AG04449 (cell line): ENCODE results near the gene PGA5.
"Not testable (repeated sequence)": the region's sequence is repeated elsewhere in the genome, so short reads cannot be mapped to it uniquely, and the experiment has no call there.

Source experiments
- CTCF ChIA-PET: fragments of 350-600 bp; formaldehyde crosslinking; extraction: SDS; loops from one replicate; lab custom pipeline; 2021; ENCODE audit warnings: antibody characterized with exemption; lab: Yijun Ruan, JAX
- POLR2A ChIA-PET: fragments of 400-600, 350-600 bp; formaldehyde crosslinking; extraction: SDS; loops from one replicate; lab custom pipeline; 2020; ENCODE audit warnings: antibody characterized with exemption, inconsistent platforms; lab: Yijun Ruan, JAX
- DNase-seq: peaks from one replicate; pipeline ENCODE4 v3.0.0-alpha.2; 2010; ENCODE audit warnings: low read depth, low spot score
- H3K4me3 ChIP-seq: 2 replicates; pipeline ENCODE4 v1.5.1; 2011; ENCODE audit warnings: low read depth, mild to moderate bottlenecking, control low read depth, low read length

PGA5 gene

GRCh38 chr11:61222692-61223091, 18.3 kb upstream of the PGA5 start:
- POLR2A ChIA-PET, H3K4me3 ChIP-seq, DNase-seq, CTCF ChIA-PET: not testable (repeated sequence)

GRCh38 chr11:61226457-61227137, 14.4 kb upstream of the PGA5 start:
- CTCF ChIA-PET, POLR2A ChIA-PET, H3K4me3 ChIP-seq, DNase-seq: not testable (repeated sequence)

GRCh38 chr11:61229458-61229857, 11.5 kb upstream of the PGA5 start:
- H3K4me3 ChIP-seq, CTCF ChIA-PET: not testable (repeated sequence)

GRCh38 chr11:61231033-61231432, 9.9 kb upstream of the PGA5 start:
- CTCF ChIA-PET, DNase-seq, POLR2A ChIA-PET, H3K4me3 ChIP-seq: not testable (repeated sequence)

More at GRCh38 chr11:61229458-61229857, 11.5 kb upstream of the PGA5 start:
- POLR2A ChIA-PET, DNase-seq: not testable (repeated sequence)

GRCh38 chr11:61231585-61231984, 9.4 kb upstream of the PGA5 start:
- POLR2A ChIA-PET, CTCF ChIA-PET, DNase-seq, H3K4me3 ChIP-seq: not testable (repeated sequence)

GRCh38 chr11:61232548-61233145, 8.3 kb upstream of the PGA5 start:
- CTCF ChIA-PET, H3K4me3 ChIP-seq, POLR2A ChIA-PET, DNase-seq: not testable (repeated sequence)

GRCh38 chr11:61237130-61237529, 3.8 kb upstream of the PGA5 start:
- CTCF ChIA-PET, POLR2A ChIA-PET, H3K4me3 ChIP-seq, DNase-seq: not testable (repeated sequence)

GRCh38 chr11:61240288-61240687, 687 bp upstream of the PGA5 start:
- POLR2A ChIA-PET, CTCF ChIA-PET, H3K4me3 ChIP-seq, DNase-seq: not testable (repeated sequence)

- POLR2A ChIA-PET, CTCF ChIA-PET, DNase-seq, H3K4me3 ChIP-seq: not testable (repeated sequence)
Measured at GRCh38 chr11:61241526-61241925, 551 bp downstream of the PGA5 start.

GRCh38 chr11:61245284-61245964, 4.4 kb downstream of the PGA5 start:
- CTCF ChIA-PET, POLR2A ChIA-PET, DNase-seq, H3K4me3 ChIP-seq: not testable (repeated sequence)

- H3K4me3 ChIP-seq, CTCF ChIA-PET, POLR2A ChIA-PET, DNase-seq: not testable (repeated sequence)
Measured at GRCh38 chr11:61248071-61248470, 7.1 kb downstream of the PGA5 start.

- DNase-seq, CTCF ChIA-PET, H3K4me3 ChIP-seq, POLR2A ChIA-PET: not testable (repeated sequence)
Measured at GRCh38 chr11:61249201-61249600, 8.2 kb downstream of the PGA5 start.

GRCh38 chr11:61250796-61251765, 10.1 kb downstream of the PGA5 start:
- CTCF ChIA-PET = interaction anchor here (0.6 to 6.1 kb wide), 5 partner anchors 15 to 304 kb away, joined by 3 to 99 read pairs (median 4); partner anchors contain the start of gene VWCE
- H3K4me3 ChIP-seq, POLR2A ChIA-PET: not testable (repeated sequence)

GRCh38 chr11:61252332-61252731, 11.4 kb downstream of the PGA5 start:
- DNase-seq, POLR2A ChIA-PET: not testable (repeated sequence)

More at GRCh38 chr11:61250796-61251765, 10.1 kb downstream of the PGA5 start:
- not testable (repeated sequence) for DNase-seq

More at GRCh38 chr11:61252332-61252731, 11.4 kb downstream of the PGA5 start:
- CTCF ChIA-PET = interaction anchor here (1.1 to 6.1 kb wide), 3 partner anchors 14 to 133 kb away, joined by 3 to 99 read pairs (median 55); partner anchors contain the start of gene VWCE
- H3K4me3 ChIP-seq = not testable (repeated sequence)
